Endodermal cell (in vitro differentiated cells): ENCODE data around the gene SPAG6. TPM values are rescaled to one million over a fixed set of nuclear protein-coding genes. Genes with fewer than 3 reads are reported as not detected.

Source experiments
- DNase-seq: peaks from one replicate; pipeline ENCODE4 v3.0.0-alpha.2; 2017
- H3K27ac ChIP-seq: 2 replicates; pipeline ENCODE4 v1.5.1; 2013; ENCODE audit warnings: mild to moderate bottlenecking, low read depth, low read length, moderate library complexity
- H3K27me3 ChIP-seq: 2 replicates; pipeline ENCODE4 v1.6.1; 2013; ENCODE audit warnings: mild to moderate bottlenecking, low read length, moderate library complexity; ENCODE audit not compliant: insufficient read depth, control insufficient read depth, poor library complexity, severe bottlenecking
- H3K36me3 ChIP-seq: 2 replicates; pipeline ENCODE4 v1.7.0; 2013; ENCODE audit warnings: mild to moderate bottlenecking, low read length, moderate library complexity; ENCODE audit not compliant: control insufficient read depth, insufficient read depth
- H3K4me1 ChIP-seq: one replicate; pipeline ENCODE4 v1.7.0; 2013; ENCODE audit warnings: low read length; ENCODE audit not compliant: control insufficient read depth, insufficient read depth
- H3K4me3 ChIP-seq: 2 replicates; pipeline ENCODE4 v1.5.1; 2013; ENCODE audit warnings: mild to moderate bottlenecking, low read length, moderate library complexity
- H3K9ac ChIP-seq: 2 replicates; pipeline ENCODE4 v1.6.1; 2013; ENCODE audit warnings: mild to moderate bottlenecking, low read length, moderate library complexity; ENCODE audit not compliant: poor library complexity, severe bottlenecking; ENCODE audit errors: extremely low read depth
- H3K9me3 ChIP-seq: 2 replicates; pipeline ENCODE4 v1.6.1; 2013; ENCODE audit warnings: mild to moderate bottlenecking, low read length, moderate library complexity; ENCODE audit not compliant: control insufficient read depth
- H3K27ac Mint-ChIP-seq: 2 replicates; pipeline ENCODE4 v1.8.0; 2020; ENCODE audit warnings: mixed read lengths
- H3K27me3 Mint-ChIP-seq: 2 replicates; pipeline ENCODE4 v1.8.0; 2021; ENCODE audit warnings: mild to moderate bottlenecking, mixed read lengths; ENCODE audit not compliant: insufficient read depth
- H3K36me3 Mint-ChIP-seq: 2 replicates; pipeline ENCODE4 v1.8.0; 2020; ENCODE audit warnings: low read depth, mixed read lengths
- H3K4me1 Mint-ChIP-seq: 2 replicates; pipeline ENCODE4 v1.8.0; 2020; ENCODE audit warnings: mixed read lengths
- H3K4me3 Mint-ChIP-seq: 2 replicates; pipeline ENCODE4 v1.8.0; 2020; ENCODE audit warnings: mild to moderate bottlenecking, moderate library complexity, mixed read lengths
- H3K9me3 Mint-ChIP-seq: 2 replicates; pipeline ENCODE4 v1.8.0; 2020; ENCODE audit warnings: mild to moderate bottlenecking, mixed read lengths
- CTCF ChIP-seq: fragments of 200-600 bp; sonication (generic); conservative IDR thresholded peaks from 2 replicates; pipeline ENCODE4 v1.5.0; 2021; ENCODE audit warnings: antibody characterized with exemption, mild to moderate bottlenecking
- WGBS, 2 experiments: methylation state at CpG; one replicate each; pipeline versions ENCODE4 v1.1.5 to v1.1.7; 2013; ENCODE audit warnings: missing lambda C conversion rate in 2 of 2, mixed read lengths in 1 of 2; ENCODE audit not compliant: insufficient coverage in 1 of 2, insufficient read length in 1 of 2; 5-methylcytosine and 5-hydroxymethylcytosine counted together
- total RNA-seq, 2 donors: library from RNA; stranded (reverse); fragmentation: NEBNext Ultra II Directional in 1 of 2; extraction: Animal tissue kit (Norgen Biotek cat#: 25700) in 1 of 2; gene quantifications; 2 replicates in 1 of 2; 3 replicates in 1 of 2; pipeline ENCODE4 v1.2.1, GENCODE V29; 2021

SPAG6 gene
- total RNA-seq, 2 donors from 2014 or later = 1.1 to 2.1 TPM

DNA sequence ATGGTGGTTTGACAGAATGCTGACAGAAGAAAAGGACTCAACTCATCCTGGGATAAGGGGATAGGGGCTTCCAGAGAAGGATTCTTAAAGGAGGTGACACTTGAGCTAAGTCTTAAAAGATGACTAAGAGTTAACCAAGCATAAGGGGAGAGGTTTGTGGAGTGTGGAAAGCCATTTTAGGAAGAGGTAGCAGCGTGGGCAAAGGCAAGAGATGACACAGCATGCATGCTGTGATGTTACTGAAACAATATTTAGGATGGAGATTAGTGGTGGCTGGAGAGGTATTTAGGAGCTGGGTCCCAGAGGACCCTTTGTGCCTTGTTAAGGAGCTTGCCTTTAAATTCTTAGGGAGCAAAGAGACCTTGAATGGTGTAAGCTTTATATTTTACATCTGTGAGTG lies 65.1 kb downstream of the SPAG6 start:
- no peak overlapping the region for H3K4me3 Mint-ChIP-seq
- Histone ChIP-seq H3K27ac (no peak overlapping the region), H3K4me3 (no peak overlapping the region), H3K9ac (no peak overlapping the region), H3K36me3 (no peaks in the 10 kb centered on the region), H3K27me3 (no peaks in the 10 kb centered on the region), H3K4me1 (no peaks in the 10 kb centered on the region), H3K9me3 (no peaks in the 10 kb centered on the region)
- no peak overlapping the region for H3K27ac Mint-ChIP-seq
- H3K9me3 Mint-ChIP-seq = peaks cover 13% of the 10 kb centered on the region
- WGBS, 2 experiments = 60% methylated on average over 1 of the region's 1 CpG
- no peak for DNase-seq
- no peaks in the 10 kb centered on the region for H3K36me3 Mint-ChIP-seq
- H3K4me1 Mint-ChIP-seq = no peaks in the 10 kb centered on the region
- no peaks in the 10 kb centered on the region for H3K27me3 Mint-ChIP-seq
- TF ChIP-seq CTCF = no peak

GRCh38 chr10:22410846-22411245 lies 65.5 kb downstream of the SPAG6 start:
- H3K27ac ChIP-seq = no peak overlapping the region
- no peaks in the 10 kb centered on the region for H3K4me1 ChIP-seq
- no peaks in the 10 kb centered on the region for H3K9me3 ChIP-seq
- no peaks in the 10 kb centered on the region for H3K27me3 ChIP-seq
- Mint-ChIP-seq H3K27ac (no peak overlapping the region), H3K9me3 (peaks cover 13% of the 10 kb centered on the region), H3K27me3 (no peaks in the 10 kb centered on the region), H3K36me3 (no peaks in the 10 kb centered on the region), H3K4me1 (no peaks in the 10 kb centered on the region), H3K4me3 (no peak overlapping the region)
- no peak overlapping the region for H3K4me3 ChIP-seq
- WGBS, 2 experiments = 94% methylated on average over 5 of the region's 5 CpGs; no CpG with 5 or more reads in 1 of the 2 experiments
- no peaks in the 10 kb centered on the region for H3K36me3 ChIP-seq
- H3K9ac ChIP-seq = no peak overlapping the region
- DNase-seq = no peak
- TF ChIP-seq CTCF = no peak

DNA sequence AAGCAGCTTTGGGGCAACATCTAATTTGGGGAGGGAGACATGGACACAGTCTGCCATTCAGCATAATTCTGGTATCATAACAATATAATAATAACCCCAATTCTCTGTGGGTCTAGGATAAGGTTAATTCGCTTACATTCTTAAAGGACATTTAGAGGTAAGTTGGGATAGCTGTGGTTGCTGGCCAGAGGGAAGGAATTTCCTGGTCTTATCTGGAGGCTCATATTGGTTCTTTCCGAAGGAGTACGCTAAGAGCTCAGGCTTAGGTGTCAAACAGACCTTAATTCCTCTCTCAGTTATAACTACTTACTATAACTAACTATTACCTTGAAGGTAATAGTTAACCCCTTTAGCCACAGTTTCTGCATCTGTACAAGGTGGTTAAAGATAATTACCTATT lies 68.8 kb downstream of the SPAG6 start:
- Histone ChIP-seq H3K9ac (no peak overlapping the region), H3K4me1 (no peaks in the 10 kb centered on the region), H3K27ac (no peak overlapping the region), H3K36me3 (no peaks in the 10 kb centered on the region), H3K27me3 (no peaks in the 10 kb centered on the region), H3K4me3 (no peak overlapping the region), H3K9me3 (no peaks in the 10 kb centered on the region)
- Mint-ChIP-seq H3K4me1 (no peaks in the 10 kb centered on the region), H3K27me3 (no peaks in the 10 kb centered on the region), H3K4me3 (no peak overlapping the region), H3K9me3 (peaks cover 6% of the 10 kb centered on the region), H3K27ac (no peak overlapping the region), H3K36me3 (no peaks in the 10 kb centered on the region)
- no peak for TF ChIP-seq CTCF
- DNase-seq = no peak
- WGBS, 2 experiments = 95% methylated on average over 3 of the region's 3 CpGs; no CpG with 5 or more reads in 1 of the 2 experiments
